HG02759 (cell line): ENCODE results near the gene PPP3CA.
"Not testable (repeated sequence)": the region's sequence is repeated elsewhere in the genome, so short reads cannot be mapped to it uniquely, and the experiment has no call there.

Source experiments
- ATAC-seq: cut with Tn5 transposase; IDR thresholded peaks from one replicate; pipeline ENCODE4 v1.9.1; 2021; ENCODE audit warnings: mild to moderate bottlenecking, moderate library complexity; ENCODE audit not compliant: unreplicated experiment

Gene PPP3CA

DNA sequence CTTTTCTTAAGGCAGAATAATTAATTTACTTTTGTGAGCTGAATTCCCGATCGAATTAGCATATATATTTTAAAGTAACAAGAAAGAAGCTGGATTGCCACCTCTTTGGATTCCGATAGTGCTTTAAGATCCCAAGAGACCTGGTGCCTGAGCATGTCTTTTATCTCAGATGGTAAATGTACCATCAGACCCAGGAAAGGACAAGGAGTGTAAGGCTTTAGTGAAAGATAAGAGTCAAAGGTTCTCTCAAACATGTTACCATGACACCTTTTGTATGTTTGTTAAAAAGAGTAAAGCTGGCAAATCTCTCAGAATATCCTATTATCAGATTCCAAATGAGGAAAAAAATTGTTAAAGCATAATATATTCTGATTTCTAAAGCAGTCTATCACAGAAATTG is 198.8 kb downstream of the PPP3CA start:
- ATAC-seq = no peak

- no peak for ATAC-seq
These were observed 200.0 kb downstream of the PPP3CA start for GRCh38 chr4:101147283-101147682.

DNA sequence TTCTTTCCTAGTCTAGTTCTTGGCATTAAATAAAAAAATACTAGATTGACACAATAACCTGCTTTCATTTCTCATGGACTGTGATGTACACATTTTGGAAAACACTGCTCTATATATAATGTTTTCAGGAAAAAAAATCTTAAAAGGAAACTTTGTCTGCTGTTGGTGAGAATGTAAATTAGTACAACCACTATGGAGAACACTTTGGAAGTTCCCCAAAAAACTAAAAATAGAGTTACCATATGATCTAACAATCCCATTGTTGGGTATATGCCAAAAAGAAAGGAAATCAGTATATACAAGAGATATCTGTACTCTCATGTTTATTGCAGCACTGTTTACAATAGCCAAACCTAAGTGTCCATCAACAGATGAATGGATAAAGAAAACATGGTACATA is 202.3 kb downstream of the PPP3CA start:
- ATAC-seq = no peak

DNA sequence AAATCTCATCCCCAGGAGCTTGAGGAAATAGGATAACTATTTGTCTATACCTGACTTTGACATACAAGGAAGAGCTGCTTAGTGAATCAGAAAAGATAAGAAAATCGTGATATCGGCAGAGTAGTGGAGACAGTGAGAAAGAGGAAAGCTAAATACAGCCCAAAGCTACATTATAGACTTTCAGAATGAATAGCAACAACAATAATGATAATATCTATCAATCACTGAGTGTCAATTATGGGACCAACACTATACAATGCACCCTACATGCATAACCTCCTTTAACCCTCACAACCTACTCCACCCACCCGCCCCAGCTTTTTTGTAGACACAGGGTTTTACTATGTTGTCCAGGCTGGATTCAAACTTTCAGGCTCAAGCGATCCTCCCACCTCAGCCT is 205.1 kb downstream of the PPP3CA start:
- no peak for ATAC-seq

- no peak for ATAC-seq
These were observed 205.5 kb downstream of the PPP3CA start for GRCh38 chr4:101141855-101142254.

- ATAC-seq = peak; percentile 62
These were observed 206.1 kb downstream of the PPP3CA start for GRCh38 chr4:101141230-101141629.

- no peak for ATAC-seq
These were observed 207.1 kb downstream of the PPP3CA start for GRCh38 chr4:101140228-101140627.

DNA sequence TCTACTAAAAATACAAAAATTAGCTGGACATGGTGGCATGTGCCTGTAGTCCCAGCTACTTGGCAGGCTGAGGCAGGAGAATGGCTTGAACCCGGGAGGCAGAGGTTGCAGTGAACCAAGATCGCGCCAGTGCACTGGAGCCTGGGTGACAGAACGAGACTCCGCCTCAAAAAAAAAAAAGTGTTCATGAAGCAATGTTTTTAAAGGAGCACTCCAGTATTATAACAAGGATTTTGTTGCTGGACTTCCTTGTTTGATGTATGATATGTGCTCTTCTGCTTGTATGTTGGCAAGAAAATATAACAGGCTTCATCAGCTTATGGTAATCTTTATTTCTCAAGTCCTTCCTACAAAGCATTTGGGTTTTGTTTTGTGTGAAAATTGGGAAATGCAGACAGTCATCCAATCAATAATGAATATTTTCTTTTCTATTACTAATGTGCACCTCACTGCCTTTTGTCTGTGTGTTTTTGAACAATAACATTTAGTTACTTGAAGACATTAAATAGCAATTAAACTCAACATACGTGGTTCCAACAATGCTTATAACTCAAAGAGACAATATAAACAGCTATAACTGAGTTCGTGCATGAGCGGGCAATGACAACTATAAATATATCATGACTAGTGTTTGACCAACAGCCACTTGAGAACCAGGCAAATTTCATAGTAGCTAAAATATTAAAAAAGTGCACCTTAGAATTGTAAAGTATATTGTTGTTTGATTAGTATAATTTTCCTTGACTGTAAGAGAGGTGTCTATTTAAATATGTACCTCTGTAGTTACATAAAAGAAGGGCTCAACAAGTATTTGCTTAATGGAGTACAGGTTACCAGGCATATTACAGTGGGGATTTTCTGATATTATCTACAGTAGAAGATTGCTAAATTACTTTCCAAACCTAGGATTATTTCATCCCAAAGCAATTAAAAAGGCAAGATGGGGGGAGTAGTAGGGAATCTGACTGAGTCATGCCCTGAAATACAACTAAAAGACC is 210.7 kb downstream of the PPP3CA start:
- no peak for ATAC-seq

- no peak for ATAC-seq
These were observed 211.8 kb downstream of the PPP3CA start for GRCh38 chr4:101135371-101136010.

GRCh38 chr4:101131058-101131457 is 216.3 kb downstream of the PPP3CA start:
- not testable (repeated sequence) for ATAC-seq

- ATAC-seq = not testable (repeated sequence)
These were observed 218.4 kb downstream of the PPP3CA start for GRCh38 chr4:101128898-101129297.

DNA sequence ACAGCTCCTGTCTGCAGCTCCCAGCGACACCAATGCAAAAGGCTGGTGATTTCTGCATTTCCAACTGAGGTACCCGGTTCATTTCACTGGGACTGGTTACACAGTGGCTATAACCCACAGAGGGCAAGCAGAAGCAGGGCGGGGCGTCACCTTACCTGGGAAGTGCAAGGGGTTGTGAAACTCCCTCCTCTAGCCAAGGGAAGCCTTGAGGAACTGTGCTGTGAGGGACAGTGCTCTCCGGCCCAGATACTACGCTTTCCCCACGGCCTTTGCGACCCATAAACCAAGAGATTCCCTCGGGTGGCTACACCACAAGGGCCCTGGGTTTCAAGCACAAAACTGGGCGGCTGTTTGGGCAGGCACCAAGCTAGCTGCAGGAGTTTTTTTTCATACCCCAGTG is 218.9 kb downstream of the PPP3CA start:
- ATAC-seq = no peak

DNA sequence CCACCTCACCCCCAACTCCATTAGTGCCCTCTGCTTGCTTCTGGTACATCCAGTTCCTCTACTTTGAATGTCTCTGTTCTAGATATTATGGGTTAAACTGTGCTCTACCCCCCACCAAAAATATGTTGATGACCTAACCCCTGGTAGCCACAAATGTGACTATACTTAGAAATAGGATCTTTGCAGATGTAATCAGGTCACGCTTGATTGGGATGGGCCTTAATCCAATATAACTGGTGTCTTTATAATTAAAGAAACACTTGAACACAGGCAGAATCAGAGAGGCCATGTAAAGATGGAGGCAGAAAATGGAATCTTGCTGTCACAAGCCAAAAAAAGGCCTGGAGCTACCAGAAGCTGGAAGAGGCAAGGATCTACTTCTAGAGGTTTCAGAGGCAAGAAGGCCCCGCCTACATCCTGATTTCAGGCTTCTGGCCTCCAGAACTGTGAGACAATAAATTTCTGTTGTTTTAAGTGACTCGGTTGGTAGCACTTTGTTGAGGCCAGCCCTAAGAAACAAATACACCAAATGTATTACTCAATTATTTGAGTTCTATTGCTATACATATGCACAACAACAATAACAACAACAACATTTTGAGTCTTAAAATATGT is 220.0 kb downstream of the PPP3CA start:
- ATAC-seq = no peak

- no peak for ATAC-seq
These were observed 221.3 kb downstream of the PPP3CA start for GRCh38 chr4:101126059-101126458.

- no peak for ATAC-seq
These were observed 222.0 kb downstream of the PPP3CA start for GRCh38 chr4:101125045-101125942.

DNA sequence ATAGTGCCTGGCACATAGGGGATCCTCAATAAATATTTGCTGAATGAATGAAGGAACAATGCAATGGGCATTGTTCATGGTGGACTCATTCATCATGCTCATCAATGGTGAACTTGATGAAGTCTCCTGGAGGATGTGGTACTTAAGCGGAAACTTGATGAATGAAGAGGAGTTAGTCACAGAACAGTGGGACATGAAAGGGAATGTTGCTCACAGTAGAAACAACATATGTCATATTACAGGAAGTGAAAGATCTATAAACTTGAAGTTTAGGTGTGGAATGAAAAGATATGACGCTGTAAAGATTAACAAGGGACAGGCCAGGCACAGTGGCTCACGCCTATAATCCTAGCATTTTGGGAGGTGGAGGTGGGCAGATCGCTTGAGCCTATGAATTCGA is 224.1 kb downstream of the PPP3CA start:
- no peak for ATAC-seq

GRCh38 chr4:101122019-101122418 is 225.3 kb downstream of the PPP3CA start:
- ATAC-seq = no peak

GRCh38 chr4:101119141-101119540 is 228.2 kb downstream of the PPP3CA start:
- no peak for ATAC-seq

DNA sequence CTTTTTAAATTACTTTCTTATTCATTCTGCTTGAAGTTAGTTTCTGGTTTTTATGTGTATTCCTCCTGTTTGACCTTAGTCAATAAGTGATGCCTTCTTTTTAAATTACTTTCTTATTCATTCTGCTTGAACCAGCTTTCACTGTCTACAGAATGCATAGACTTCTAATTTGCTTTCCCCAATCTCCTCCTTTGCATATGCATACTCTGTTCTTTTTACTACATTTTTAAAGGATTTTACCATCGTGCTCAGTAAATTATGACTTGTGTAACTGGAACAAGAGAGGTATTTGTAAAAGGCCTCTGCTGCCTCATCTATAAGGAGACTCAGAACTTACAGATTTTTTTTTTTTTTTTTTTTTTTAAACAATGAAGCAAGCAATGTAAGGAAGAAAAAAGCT is 228.7 kb downstream of the PPP3CA start:
- no peak for ATAC-seq

DNA sequence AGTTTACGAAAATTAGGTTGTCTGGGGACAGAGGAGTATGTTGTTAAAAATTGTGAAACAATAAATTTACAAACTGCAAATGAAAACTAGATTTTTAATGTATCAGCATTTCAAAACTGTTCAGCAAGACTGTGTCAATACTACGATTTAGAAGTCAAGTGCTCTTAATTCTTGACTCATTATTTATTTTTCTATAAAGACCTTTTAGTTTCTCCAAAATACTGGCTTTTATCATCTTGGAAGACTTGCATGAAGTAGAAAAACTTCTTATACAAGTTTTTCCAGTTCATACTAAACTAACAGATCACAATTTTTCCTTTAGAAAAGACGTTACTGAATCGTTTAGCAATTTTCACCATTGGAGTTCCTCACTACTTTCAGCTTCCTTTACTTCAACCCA is 231.4 kb downstream of the PPP3CA start:
- ATAC-seq = no peak

GRCh38 chr4:101114936-101115372 is 232.4 kb downstream of the PPP3CA start:
- ATAC-seq = no peak
